H9 (cell line): ENCODE data around the gene KRTAP12-2. TPM values are rescaled to one million over a fixed set of nuclear protein-coding genes. Genes with fewer than 3 reads are reported as not detected.

Experiments
- DNase-seq: peaks from one replicate; pipeline ENCODE4 v3.0.0-alpha.2; 2017
- H2AFZ ChIP-seq: one replicate; pipeline ENCODE4 v1.6.1; 2013; ENCODE audit warnings: mild to moderate bottlenecking, low read length, control low read depth, moderate library complexity
- H2AK5ac ChIP-seq: 2 replicates; pipeline ENCODE4 v1.6.1; 2013; ENCODE audit warnings: low read length, control low read depth, mixed read lengths; ENCODE audit not compliant: insufficient read length
- H2BK120ac ChIP-seq: one replicate; pipeline ENCODE4 v1.6.1; 2013; ENCODE audit warnings: low read depth, mild to moderate bottlenecking, low read length, control low read depth, inconsistent platforms; ENCODE audit not compliant: poor library complexity, severe bottlenecking
- H2BK12ac ChIP-seq: 2 replicates; pipeline ENCODE4 v1.6.1; 2013; ENCODE audit warnings: low read length, control low read depth, mixed read lengths, low read depth; ENCODE audit not compliant: insufficient read length
- H2BK15ac ChIP-seq: 2 replicates; pipeline ENCODE4 v1.6.1; 2013; ENCODE audit warnings: low read depth, low read length, control low read depth
- H2BK20ac ChIP-seq: one replicate; pipeline ENCODE4 v1.6.1; 2013; ENCODE audit warnings: low read depth, mild to moderate bottlenecking, low read length, control low read depth, inconsistent platforms; ENCODE audit not compliant: poor library complexity, severe bottlenecking
- H2BK5ac ChIP-seq: 2 replicates; pipeline ENCODE4 v1.6.1; 2013; ENCODE audit warnings: low read length, control low read depth, mixed read lengths; ENCODE audit not compliant: insufficient read length
- H3K14ac ChIP-seq: 2 replicates; pipeline ENCODE4 v1.6.1; 2013; ENCODE audit warnings: low read length, control low read depth; ENCODE audit not compliant: insufficient read depth
- H3K18ac ChIP-seq: 2 replicates; pipeline ENCODE4 v1.6.1; 2013; ENCODE audit warnings: low read depth, mild to moderate bottlenecking, mixed read lengths, low read length, control low read depth; ENCODE audit not compliant: insufficient read length
- H3K23ac ChIP-seq: 2 replicates; pipeline ENCODE4 v1.6.1; 2013; ENCODE audit warnings: low read length, control low read depth, mixed read lengths, low read depth; ENCODE audit not compliant: insufficient read length
- H3K23me2 ChIP-seq: 2 replicates; pipeline ENCODE4 v1.6.1; 2013; ENCODE audit warnings: low read depth, mild to moderate bottlenecking, mixed read lengths, low read length, control low read depth; ENCODE audit not compliant: insufficient read length, poor library complexity, severe bottlenecking
- H3K27ac ChIP-seq: 2 replicates; pipeline ENCODE4 v1.5.1; 2013; ENCODE audit warnings: low read length, control low read depth, mixed read lengths, low read depth; ENCODE audit not compliant: insufficient read length
- H3K27me3 ChIP-seq: 2 replicates; pipeline ENCODE4 v1.6.1; 2013; ENCODE audit warnings: low read length, control low read depth, inconsistent platforms; ENCODE audit not compliant: insufficient read depth
- H3K4ac ChIP-seq: 2 replicates; pipeline ENCODE4 v1.6.1; 2013; ENCODE audit warnings: low read depth, mild to moderate bottlenecking, control low read depth, inconsistent platforms, low read length, moderate library complexity
- H3K4me1 ChIP-seq: 2 replicates; pipeline ENCODE4 v1.6.1; 2013; ENCODE audit warnings: low read length, control low read depth, inconsistent platforms; ENCODE audit not compliant: insufficient read depth
- H3K4me2 ChIP-seq: 2 replicates; pipeline ENCODE4 v1.6.1; 2013; ENCODE audit warnings: low read length, control low read depth, mixed read lengths; ENCODE audit not compliant: insufficient read length, insufficient read depth
- H3K56ac ChIP-seq: 2 replicates; pipeline ENCODE4 v1.6.1; 2013; ENCODE audit warnings: low read depth, mild to moderate bottlenecking, mixed read lengths, low read length, control low read depth; ENCODE audit not compliant: insufficient read length
- H3K79me1 ChIP-seq: 2 replicates; pipeline ENCODE4 v1.6.1; 2013; ENCODE audit warnings: low read depth, mild to moderate bottlenecking, moderate library complexity, low read length, control low read depth, inconsistent platforms; ENCODE audit not compliant: insufficient read depth, poor library complexity, severe bottlenecking
- H3K79me2 ChIP-seq: 2 replicates; pipeline ENCODE4 v1.6.1; 2013; ENCODE audit warnings: low read length, control low read depth, inconsistent platforms; ENCODE audit not compliant: insufficient read depth
- H3K9ac ChIP-seq: 2 replicates; pipeline ENCODE4 v1.6.1; 2013; ENCODE audit warnings: low read length, control low read depth, mixed read lengths; ENCODE audit not compliant: insufficient read length; ENCODE audit errors: extremely low read depth
- H3K9me3 ChIP-seq: one replicate; pipeline ENCODE4 v1.6.1; 2013; ENCODE audit warnings: low read depth, low read length, inconsistent platforms; ENCODE audit not compliant: control insufficient read depth
- H3T11ph ChIP-seq: one replicate; pipeline ENCODE4 v1.6.1; 2013; ENCODE audit warnings: mild to moderate bottlenecking, low read length, control low read depth, inconsistent platforms
- H4K20me1 ChIP-seq: one replicate; pipeline ENCODE4 v1.6.1; 2013; ENCODE audit not compliant: control insufficient read depth, insufficient read length, insufficient read depth
- H4K5ac ChIP-seq: 2 replicates; pipeline ENCODE4 v1.6.1; 2013; ENCODE audit warnings: low read depth, mild to moderate bottlenecking, mixed read lengths, low read length, control low read depth; ENCODE audit not compliant: insufficient read length
- H4K8ac ChIP-seq: replicated peaks from 2 replicates; pipeline ENCODE4 v1.6.1; 2013; ENCODE audit warnings: low read length, control low read depth, mixed read lengths, low read depth; ENCODE audit not compliant: insufficient read length
- H4K91ac ChIP-seq: 2 replicates; pipeline ENCODE4 v1.6.1; 2013; ENCODE audit warnings: low read depth, mild to moderate bottlenecking, moderate library complexity, mixed read lengths, low read length, control low read depth; ENCODE audit not compliant: insufficient read length
- H3K27ac Mint-ChIP-seq, 3 experiments: 2 replicates in 2 of 3; 3 replicates in 1 of 3; pipeline ENCODE4 v1.8.0; 2020 to 2021; ENCODE audit warnings: mixed read lengths in 3 of 3, mild to moderate bottlenecking in 1 of 3, moderate library complexity in 1 of 3
- H3K27me3 Mint-ChIP-seq: 2 replicates; pipeline ENCODE4 v1.8.0; 2021; ENCODE audit warnings: low read depth, mild to moderate bottlenecking, moderate library complexity, mixed read lengths
- H3K36me3 Mint-ChIP-seq, 3 experiments: 2 replicates in 2 of 3; 3 replicates in 1 of 3; pipeline ENCODE4 v1.8.0; 2020 to 2021; ENCODE audit warnings: low read depth in 3 of 3, mixed read lengths in 3 of 3; ENCODE audit not compliant: insufficient read depth in 1 of 3
- H3K4me1 Mint-ChIP-seq, 2 experiments: 2 replicates each; pipeline ENCODE4 v1.8.0; 2020; ENCODE audit warnings: mixed read lengths in 2 of 2
- H3K4me3 Mint-ChIP-seq, 2 experiments: 2 replicates in 1 of 2; 3 replicates in 1 of 2; pipeline ENCODE4 v1.8.0; 2020 to 2021; ENCODE audit warnings: mild to moderate bottlenecking in 2 of 2, mixed read lengths in 2 of 2, moderate library complexity in 1 of 2
- H3K9me3 Mint-ChIP-seq, 2 experiments: 2 replicates in 1 of 2; 3 replicates in 1 of 2; pipeline ENCODE4 v1.8.0; 2020; ENCODE audit warnings: mild to moderate bottlenecking in 2 of 2, mixed read lengths in 2 of 2, moderate library complexity in 1 of 2
- CTCF ChIP-seq: fragments of 200-600 bp; sonication (generic); conservative IDR thresholded peaks from 3 replicates; pipeline ENCODE4 v1.8.0; 2021; ENCODE audit warnings: antibody characterized with exemption, mild to moderate bottlenecking
- WGBS: extraction: QIAGEN DNeasy Blood & Tissue Kit; methylation state at CpG from one replicate; pipeline ENCODE4 v1.1.7; 2013; ENCODE audit warnings: missing lambda C conversion rate, low lambda C conversion rate, mixed read lengths; ENCODE audit not compliant: insufficient read length; ENCODE audit errors: extremely low coverage; 5-methylcytosine and 5-hydroxymethylcytosine counted together
- total RNA-seq: library from RNA; stranded (reverse); gene quantifications from 2 replicates; pipeline ENCODE4 v1.2.1, GENCODE V29; 2021

The KRTAP12-2 gene
- total RNA-seq, 1 experiment from 2014 or later, result not detected

- Histone ChIP-seq H2BK5ac (no peak overlapping the region), H4K20me1 (no peaks in the 10 kb centered on the region), H3K79me2 (no peaks in the 10 kb centered on the region), H3T11ph (no peak overlapping the region), H3K9ac (no peak overlapping the region), H3K23ac (no peak overlapping the region), H2AK5ac (no peak overlapping the region), H3K4me1 (peaks cover 9% of the 10 kb centered on the region; the same call in 1 of the 2 replicates), H3K27ac (no peak overlapping the region), H2BK20ac (no peak overlapping the region), H3K27me3 (peaks cover 20% of the 10 kb centered on the region; the same call in 1 of the 2 replicates), H3K18ac (no peak overlapping the region), H2BK120ac (no peak overlapping the region), H4K8ac (no peak overlapping the region), H3K14ac (peak overlapping the region; percentile 74), H2BK12ac (peak overlapping the region; percentile 70), H3K4me2 (peak overlapping the region; percentile 31), H3K23me2 (peaks cover 19% of the 10 kb centered on the region), H4K5ac (no peak overlapping the region), H3K56ac (no peak overlapping the region), H2AFZ (no peak overlapping the region), H3K9me3 (no peaks in the 10 kb centered on the region), H4K91ac (no peak overlapping the region), H2BK15ac (no peak overlapping the region), H3K4ac (no peak overlapping the region), H3K79me1 (no peaks in the 10 kb centered on the region)
- no peaks in the 10 kb centered on the region; a peak in 1 of 5 replicates for H3K9me3 Mint-ChIP-seq
- H3K36me3 Mint-ChIP-seq, result no peaks in the 10 kb centered on the region
- DNase-seq, result no peak
- no CpG with 5 or more reads among the region's 13 CpGs for WGBS
- peaks cover 47% of the 10 kb centered on the region for H3K27me3 Mint-ChIP-seq
- peaks cover 72 to 77% of the 10 kb centered on the region in 2 experiments for H3K4me1 Mint-ChIP-seq
- H3K4me3 Mint-ChIP-seq, result peak overlapping the region; percentile 51 to 75; a peak in 4 of 5 replicates
- no peak for TF ChIP-seq CTCF
- peak overlapping the region in 2 of 3 experiments; percentile 51 to 85; a peak in 3 of 7 replicates for H3K27ac Mint-ChIP-seq
Measured at GRCh38 chr21:44703731-44704635, 37.3 kb upstream of the KRTAP12-2 start.
